GM23248 (cell line): ENCODE data around the gene BEST2.

Source experiments
- EZH2 ChIP-seq: fragments of 200-600 bp; sonication (generic); IDR thresholded peaks from 2 replicates; pipeline ENCODE4 v1.6.1; 2018; ENCODE audit warnings: antibody characterized with exemption, mild to moderate bottlenecking; ENCODE audit not compliant: insufficient read depth, poor library complexity, severe bottlenecking
- EZH2phosphoT487 ChIP-seq: fragments of 200-600 bp; sonication (generic); IDR thresholded peaks from 2 replicates; pipeline ENCODE4 v1.6.1; 2018; ENCODE audit warnings: antibody characterized with exemption, moderate library complexity, mild to moderate bottlenecking, low read depth; ENCODE audit not compliant: insufficient read depth

GRCh38 chr19:12752056-12752781, 628 bp downstream of the BEST2 start:
- no peak for TF ChIP-seq EZH2
- no peak for TF ChIP-seq EZH2phosphoT487
